HepG2 (cell line): ENCODE measurements around the gene SEPTIN11. TPM values are rescaled to one million over a fixed set of nuclear protein-coding genes. Genes with fewer than 3 reads are reported as not detected.

Experiments used
- ATAC-seq: fragments of 200-7000 bp; cut with Tn5 transposase; 3 replicates; pipeline ENCODE4 v1.9.1; 2020; ENCODE audit warnings: mild to moderate bottlenecking, moderate library complexity
- BruUV-seq: library from RNA; stranded (reverse); fragments of 400-500 nt; replicated peaks from 2 replicates; lab custom pipeline; 2021; lab: Mats Ljungman, UMichigan
- CTCF ChIA-PET: fragments of 300-600 bp; formaldehyde crosslinking; extraction: SDS; loops from one replicate; lab custom pipeline; 2021; ENCODE audit warnings: low total read pairs, inconsistent platforms, low intra/inter-chr PET ratio; lab: Yijun Ruan, JAX
- POLR2A ChIA-PET: fragments of 350-600 bp; sonication (Branson Sonifier 250); formaldehyde crosslinking; loops from one replicate; lab custom pipeline; 2020; ENCODE audit warnings: antibody characterized with exemption, inconsistent platforms; lab: Yijun Ruan, JAX
- DNase-seq: peaks from one replicate; pipeline ENCODE4 v3.0.0-alpha.2; 2015; ENCODE audit warnings: low spot score
- FAIRE-seq: peaks from 3 replicates; lab custom pipeline; 2011; peaks lifted over from hg19 to GRCh38; lab: Jason Lieb, UNC
- H2AFZ ChIP-seq: one replicate; pipeline ENCODE4 v1.6.1; 2011; ENCODE audit warnings: low read length, inconsistent platforms
- H3K27ac ChIP-seq: fragments of 300-600 bp; 3 replicates; pipeline ENCODE4 v1.8.0; 2011; ENCODE audit warnings: mixed run types, mild to moderate bottlenecking, mixed read lengths, low read length, inconsistent platforms; ENCODE audit not compliant: insufficient read depth; ENCODE audit errors: extremely low read length
- H3K27me3 ChIP-seq, 2 experiments: fragments of 200-600 bp in 1 of 2; 2 replicates in 1 of 2; 3 replicates in 1 of 2; pipeline versions ENCODE4 v1.6.0 to v1.8.0; 2011; ENCODE audit warnings: low read length in 2 of 2, mild to moderate bottlenecking in 2 of 2, moderate library complexity in 2 of 2, inconsistent platforms in 1 of 2; ENCODE audit not compliant: insufficient read depth in 2 of 2, control insufficient read depth in 1 of 2
- H3K36me3 ChIP-seq, 2 experiments: fragments of 200-600 bp in 1 of 2; replicated peaks in 1 of 2; 2 replicates in 1 of 2; 3 replicates in 1 of 2; pipeline versions ENCODE4 v1.5.1 to v1.8.0; 2011; ENCODE audit warnings: low read length in 2 of 2, inconsistent platforms in 1 of 2; ENCODE audit not compliant: insufficient read depth in 2 of 2, control insufficient read depth in 1 of 2
- H3K4me1 ChIP-seq: 2 replicates; pipeline ENCODE4 v1.5.1; 2012; ENCODE audit warnings: low read length, inconsistent platforms; ENCODE audit not compliant: insufficient read depth
- H3K4me2 ChIP-seq: 2 replicates; pipeline ENCODE4 v1.6.0; 2011; ENCODE audit warnings: low read depth, low read length, inconsistent platforms
- H3K4me3 ChIP-seq, 3 experiments: fragments of 200-600 bp in 1 of 3; sonication (generic), shearing (Covaris generic) in 1 of 3; replicated peaks in 1 of 3; 2 replicates each; pipeline ENCODE4 v1.5.1; 2011 to 2016; ENCODE audit warnings: low read length in 3 of 3, inconsistent platforms in 2 of 3, low read depth in 2 of 3, mild to moderate bottlenecking in 2 of 3, control low read depth in 1 of 3, mixed read lengths in 1 of 3; ENCODE audit not compliant: insufficient read depth in 1 of 3
- H3K79me2 ChIP-seq: one replicate; pipeline ENCODE4 v1.6.1; 2011; ENCODE audit warnings: low read length, inconsistent platforms; ENCODE audit not compliant: insufficient read depth
- H3K9ac ChIP-seq: 2 replicates; pipeline ENCODE4 v1.6.0; 2011; ENCODE audit warnings: mild to moderate bottlenecking, low read depth, low read length, inconsistent platforms; ENCODE audit not compliant: insufficient read depth
- H3K9me3 ChIP-seq: 2 replicates; pipeline ENCODE4 v1.5.1; 2012; ENCODE audit warnings: mild to moderate bottlenecking, low read length
- H4K20me1 ChIP-seq: 2 replicates; pipeline ENCODE4 v1.6.0; 2011; ENCODE audit warnings: inconsistent platforms, mild to moderate bottlenecking, low read length, moderate library complexity; ENCODE audit not compliant: insufficient read depth
- CEBPB ChIP-seq: IDR thresholded peaks from 2 replicates; pipeline ENCODE4 v1.6.1; 2011; ENCODE audit warnings: low read depth, low read length, improper control_type of control experiment, borderline replicate concordance
- NBN ChIP-seq: fragments of 450-650 bp; conservative IDR thresholded peaks from 2 replicates; pipeline ENCODE4 v1.6.1; 2017
- PHB2 ChIP-seq: fragments of 450-650 bp; IDR thresholded peaks from 2 replicates; pipeline ENCODE4 v1.6.1; 2018; ENCODE audit not compliant: partially characterized antibody
- TSC22D2 ChIP-seq: sonication (generic); formaldehyde crosslinking; IDR thresholded peaks from 2 replicates; pipeline ENCODE4 v1.5.1; 2020; ENCODE audit warnings: missing genetic modification reagents, mild to moderate bottlenecking, borderline replicate concordance
- ZBTB1 ChIP-seq: sonication (generic); formaldehyde crosslinking; IDR thresholded peaks from 2 replicates; pipeline ENCODE4 v1.4.0; 2020; ENCODE audit warnings: missing genetic modification reagents, borderline replicate concordance
- ZC3H13 ChIP-seq: sonication (generic); formaldehyde crosslinking; IDR thresholded peaks from 2 replicates; pipeline ENCODE4 v1.8.1; 2023; ENCODE audit warnings: mild to moderate bottlenecking, missing genetic modification reagents, moderate library complexity
- ZFX ChIP-seq: sonication (generic); formaldehyde crosslinking; IDR thresholded peaks from 2 replicates; pipeline ENCODE4 v1.4.0; 2020; ENCODE audit warnings: mild to moderate bottlenecking, low read depth, missing genetic modification reagents, moderate library complexity
- ZIK1 ChIP-seq: sonication (generic); formaldehyde crosslinking; IDR thresholded peaks from 2 replicates; pipeline ENCODE4 v1.5.0; 2020; ENCODE audit warnings: mild to moderate bottlenecking, low read depth, missing genetic modification reagents, borderline replicate concordance
- WGBS: methylation state at CpG from one replicate; pipeline ENCODE4 v1.1.6; 2017; ENCODE audit warnings: low lambda C conversion rate; 5-methylcytosine and 5-hydroxymethylcytosine counted together
- in situ Hi-C: cut with HindIII; loops from 2 replicates; pipeline ENCODE4 v1.10.0; 2017; ENCODE audit warnings: low pct_unique_long_range_greater_than_20kb; ENCODE audit not compliant: extremely low pct_ligation_motif_present
- intact Hi-C: fragments of 100-400 bp; cut with micrococcal nuclease; formaldehyde crosslinking; loops from one replicate; pipeline ENCODE4 v1.10.0; 2022; ENCODE audit not compliant: unreplicated experiment
- polyA plus RNA-seq, 8 experiments: library from polyadenylated mRNA; depleted of rRNA in 3 of 8; stranded (reverse) in 7 of 8; unstranded in 1 of 8; fragments of >200 nt; fragmentation: Illumina TruSeq in 4 of 8; extraction: Trizol in 4 of 8; gene quantifications; 2 replicates each; pipeline versions ENCODE4 v1.2.1 to v1.2.3, GENCODE V29; 2011 to 2016; ENCODE audit warnings: low read depth in 4 of 8, missing spikeins in 1 of 8, mixed read lengths in 1 of 8; ENCODE audit not compliant: insufficient read depth in 1 of 8
- total RNA-seq, 5 experiments: library from RNA; depleted of rRNA; stranded (reverse); fragments of >200 nt; fragmentation: Illumina TruSeq; extraction: Trizol; gene quantifications; 2 replicates each; pipeline ENCODE4 v1.2.3, GENCODE V29; 2016; ENCODE audit warnings: low read depth in 1 of 5

The SEPTIN11 gene
- total and polyA plus RNA-seq, 2 of the 13 experiments (the other 11 are each of a cell fraction or from before 2014, with no cell fraction given) = 28.9 to 47.3 TPM

- POLR2A ChIA-PET = no interaction called here
- 76% methylated on average over 5 of the region's 5 CpGs for WGBS
- Histone ChIP-seq H3K4me3 (peak overlapping the region; percentile 14 to 92 (median 88); a peak in 4 of 6 replicates), H3K4me1 (peaks cover 37% of the 10 kb centered on the region)
- DNase-seq = no peak
- no peak for TF ChIP-seq ZC3H13 (CRISPR knock-in tag)
- no peak for TF ChIP-seq ZIK1 (CRISPR knock-in tag)
- TF ChIP-seq PHB2 = no peak
- no peak for TF ChIP-seq ZBTB1 (CRISPR knock-in tag)
- TF ChIP-seq CEBPB = no peak
- TF ChIP-seq ZFX (CRISPR knock-in tag) = no peak
- no peak for TF ChIP-seq TSC22D2 (CRISPR knock-in tag)
- TF ChIP-seq, all 625 proteins: peak for 0
- no peak overlapping the region for H3K27ac ChIP-seq
- no peak overlapping the region for H2AFZ ChIP-seq
- CTCF ChIA-PET = no interaction called here
- no peaks in the 10 kb centered on the region for H3K9me3 ChIP-seq
- peaks cover 50% of the 10 kb centered on the region for H3K79me2 ChIP-seq
- H3K4me2 ChIP-seq = peak overlapping the region; percentile 90
- ATAC-seq (no peak), FAIRE-seq (no peak)
- no peaks in the 10 kb centered on the region for H3K27me3 ChIP-seq
- intact Hi-C loops (loop anchor here (1.0 to 2.0 kb wide), 3 partner anchors 15 to 251 kb away; no protein-coding TSS in a partner anchor), in situ Hi-C loops (no loop called here)
- no peaks in the 10 kb centered on the region for H4K20me1 ChIP-seq
- no peaks in the 10 kb centered on the region for H3K36me3 ChIP-seq
- BruUV-seq = no TSS peak
- H3K9ac ChIP-seq = peak overlapping the region; percentile 74; the same call in 1 of the 2 replicates
Measured at GRCh38 chr4:76951672-76952010, 2.1 kb downstream of the SEPTIN11 start.

- Histone ChIP-seq H3K27ac (no peak overlapping the region), H3K9me3 (no peaks in the 10 kb centered on the region), H3K4me2 (peak overlapping the region; percentile 90), H2AFZ (no peak overlapping the region), H3K27me3 (no peaks in the 10 kb centered on the region), H3K4me3 (peak overlapping the region in 1 of 3 experiments; percentile 92; a peak in 1 of 6 replicates), H3K9ac (peak overlapping the region; percentile 74; the same call in 1 of the 2 replicates), H3K36me3 (no peaks in the 10 kb centered on the region), H3K4me1 (peaks cover 41% of the 10 kb centered on the region), H3K79me2 (peaks cover 50% of the 10 kb centered on the region), H4K20me1 (no peaks in the 10 kb centered on the region)
- no TSS peak for BruUV-seq
- POLR2A ChIA-PET = no interaction called here
- no peak for FAIRE-seq
- DNase-seq = no peak
- intact Hi-C loops (loop anchor here (1.0 kb wide), 1 partner anchor 14 kb away; no protein-coding TSS in a partner anchor), in situ Hi-C loops (no loop called here)
- no peak for ATAC-seq
- WGBS = 95% methylated on average over 4 of the region's 4 CpGs
- CTCF ChIA-PET = no interaction called here
- TF ChIP-seq NBN = no peak
Measured at GRCh38 chr4:76952071-76952470, 2.5 kb downstream of the SEPTIN11 start.
